ENCODE data around the gene PTPRG. TPM values are rescaled to one million over a fixed set of nuclear protein-coding genes. Genes with fewer than 3 reads are reported as not detected.

PTPRG gene
- total and polyA plus RNA-seq, 2 donors = 3.9 to 4.1 TPM

DNA sequence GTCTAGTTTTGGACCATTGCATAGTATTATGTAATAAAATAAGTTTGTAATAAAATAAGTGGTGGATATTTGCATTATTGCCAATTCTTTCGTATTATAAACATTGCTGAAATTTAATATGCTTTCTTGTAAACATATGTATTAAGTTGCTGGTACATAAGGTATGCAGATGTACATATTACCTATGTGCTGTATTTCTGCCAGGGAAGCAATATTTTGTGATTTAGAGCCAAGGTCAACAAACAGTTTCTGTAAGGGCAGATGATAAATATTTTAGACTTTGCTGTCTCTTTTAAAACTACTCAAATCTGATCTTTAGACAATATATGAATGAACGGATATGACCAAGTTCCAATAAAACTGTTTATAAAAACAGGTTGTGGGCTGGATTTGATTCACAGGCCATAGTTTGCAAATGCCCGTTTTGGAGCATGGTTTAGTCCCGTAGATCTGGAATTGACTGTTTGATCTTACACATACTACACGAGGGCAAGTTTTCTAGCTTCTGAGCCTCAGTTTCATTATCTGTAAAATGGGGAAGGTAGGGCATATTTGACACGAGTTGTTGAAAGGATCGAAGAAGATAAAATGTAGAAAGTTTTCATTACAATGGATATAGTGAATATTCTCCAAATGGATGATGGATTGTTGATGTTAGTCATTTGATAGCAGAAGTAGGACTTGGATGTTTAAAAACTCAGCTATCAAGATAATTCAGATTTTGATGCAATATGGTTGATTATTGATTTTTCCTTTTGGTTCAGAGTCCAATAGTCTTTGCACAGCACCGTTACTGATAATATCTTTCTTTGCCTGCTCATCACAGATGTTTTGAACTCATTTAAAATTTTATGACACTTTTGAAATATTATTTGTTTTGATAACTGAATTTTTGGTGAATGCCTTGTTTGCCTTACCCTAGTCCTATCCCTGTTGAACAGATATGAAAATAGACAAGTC lies 417.4 kb downstream of the PTPRG start:
- no peaks in the 10 kb centered on the region for H3K27me3 ChIP-seq (ENCODE audit: control insufficient read depth in 2 of 2, insufficient read depth in 1 of 2, low read length in 1 of 2)
- H3K4me3 ChIP-seq (ENCODE audit: low read length in 2 of 2) = no peak overlapping the region
- no peaks in the 10 kb centered on the region for H3K36me3 ChIP-seq (ENCODE audit: control insufficient read depth in 2 of 2, insufficient read depth in 2 of 2, low read length in 1 of 2)
- no peak for DNase-seq (ENCODE audit: low read depth in 6 of 9, low spot score in 9 of 9)
- no peak overlapping the region for H3K27ac ChIP-seq (ENCODE audit: low read depth in 1 of 2, low read length in 1 of 2)
- no peaks in the 10 kb centered on the region for H3K9me3 ChIP-seq (ENCODE audit: control insufficient read depth in 2 of 2, insufficient read depth in 1 of 2, low read length in 1 of 2)
- WGBS = 94% methylated on average over 8 of the region's 8 CpGs
- no peaks in the 10 kb centered on the region for H3K4me1 ChIP-seq (ENCODE audit: control insufficient read depth in 2 of 2, insufficient read depth in 2 of 2, low read length in 2 of 2)

DNA sequence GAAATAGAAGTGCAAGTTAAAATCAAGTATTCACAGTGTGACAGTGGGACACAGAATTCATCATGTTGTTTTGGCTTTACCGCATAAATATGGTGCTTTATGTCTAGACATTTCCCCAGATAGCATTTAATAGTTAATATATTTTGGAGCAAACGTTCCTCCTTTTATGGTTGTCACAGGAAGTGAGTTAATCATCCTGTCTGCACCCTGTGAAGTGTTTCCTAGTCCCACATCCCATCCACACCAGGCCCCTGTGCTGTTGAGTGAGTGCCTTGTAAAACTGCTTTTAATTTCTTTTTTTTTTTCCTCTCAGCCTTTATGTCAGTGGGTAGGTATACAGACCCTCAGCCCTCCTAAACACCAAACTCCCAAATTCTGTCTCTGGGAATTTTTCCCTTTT lies 418.3 kb downstream of the PTPRG start:
- H3K27me3 ChIP-seq (ENCODE audit: control insufficient read depth in 2 of 2, insufficient read depth in 1 of 2, low read length in 1 of 2) = no peaks in the 10 kb centered on the region
- 46% methylated on average over 2 of the region's 2 CpGs for WGBS
- no peaks in the 10 kb centered on the region for H3K9me3 ChIP-seq (ENCODE audit: control insufficient read depth in 2 of 2, insufficient read depth in 1 of 2, low read length in 1 of 2)
- DNase-seq (ENCODE audit: low read depth in 6 of 9, low spot score in 9 of 9) = no peak
- H3K4me1 ChIP-seq (ENCODE audit: control insufficient read depth in 2 of 2, insufficient read depth in 2 of 2, low read length in 2 of 2) = no peaks in the 10 kb centered on the region
- no peak overlapping the region for H3K4me3 ChIP-seq (ENCODE audit: low read length in 2 of 2)
- H3K27ac ChIP-seq (ENCODE audit: low read depth in 1 of 2, low read length in 1 of 2) = no peak overlapping the region
- H3K36me3 ChIP-seq (ENCODE audit: control insufficient read depth in 2 of 2, insufficient read depth in 2 of 2, low read length in 1 of 2) = no peaks in the 10 kb centered on the region

DNA sequence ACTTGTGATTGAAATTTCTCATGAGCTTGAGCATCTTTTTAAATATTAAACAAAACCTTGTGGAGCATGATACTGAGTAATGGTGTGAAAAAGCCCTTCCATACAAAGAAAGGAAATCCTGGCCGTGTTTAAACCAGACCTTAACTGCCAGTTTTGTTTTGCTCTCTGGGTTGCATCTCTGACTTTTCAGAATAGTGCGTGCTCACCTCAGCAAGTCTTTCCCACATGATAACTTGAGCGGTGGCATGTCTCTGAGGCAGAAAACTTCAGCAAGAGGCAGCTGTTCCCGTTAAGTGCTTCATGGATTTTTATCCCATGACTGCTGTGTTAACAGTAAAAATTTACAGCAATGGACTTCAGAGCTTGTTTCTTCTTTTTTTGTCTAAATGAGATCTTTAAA lies 418.7 kb downstream of the PTPRG start:
- Histone ChIP-seq H3K9me3 (ENCODE audit: control insufficient read depth in 2 of 2, insufficient read depth in 1 of 2, low read length in 1 of 2) (no peaks in the 10 kb centered on the region), H3K27me3 (ENCODE audit: control insufficient read depth in 2 of 2, insufficient read depth in 1 of 2, low read length in 1 of 2) (no peaks in the 10 kb centered on the region), H3K4me3 (ENCODE audit: low read length in 2 of 2) (no peak overlapping the region), H3K36me3 (ENCODE audit: control insufficient read depth in 2 of 2, insufficient read depth in 2 of 2, low read length in 1 of 2) (no peaks in the 10 kb centered on the region), H3K27ac (ENCODE audit: low read depth in 1 of 2, low read length in 1 of 2) (no peak overlapping the region), H3K4me1 (ENCODE audit: control insufficient read depth in 2 of 2, insufficient read depth in 2 of 2, low read length in 2 of 2) (no peaks in the 10 kb centered on the region)
- 78% methylated on average over 4 of the region's 4 CpGs for WGBS
- no peak for DNase-seq (ENCODE audit: low read depth in 6 of 9, low spot score in 9 of 9)

DNA sequence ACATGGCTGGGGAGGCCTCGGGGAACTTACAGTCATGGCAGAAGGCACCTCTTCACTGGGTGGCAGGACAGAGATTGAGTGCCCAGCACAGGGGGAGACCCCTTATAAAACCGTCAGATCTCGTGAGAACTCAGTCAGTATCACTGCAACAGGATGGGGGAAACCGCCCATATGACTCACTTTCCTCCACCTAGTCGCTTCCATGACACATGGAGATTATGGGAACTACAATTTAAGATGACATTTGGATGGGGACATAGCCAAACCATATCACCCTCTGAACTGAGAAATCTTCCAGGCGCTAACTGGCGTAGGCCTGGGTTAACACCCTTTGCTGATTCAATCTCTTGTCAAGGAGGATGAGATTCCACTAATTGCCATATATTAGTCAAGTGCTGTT lies 419.7 kb downstream of the PTPRG start:
- no peaks in the 10 kb centered on the region for H3K9me3 ChIP-seq (ENCODE audit: control insufficient read depth in 2 of 2, insufficient read depth in 1 of 2, low read length in 1 of 2)
- H3K27me3 ChIP-seq (ENCODE audit: control insufficient read depth in 2 of 2, insufficient read depth in 1 of 2, low read length in 1 of 2) = no peaks in the 10 kb centered on the region
- H3K36me3 ChIP-seq (ENCODE audit: control insufficient read depth in 2 of 2, insufficient read depth in 2 of 2, low read length in 1 of 2) = no peaks in the 10 kb centered on the region
- WGBS = 95% methylated on average over 7 of the region's 7 CpGs
- DNase-seq (ENCODE audit: low read depth in 6 of 9, low spot score in 9 of 9) = no peak
- no peak overlapping the region for H3K27ac ChIP-seq (ENCODE audit: low read depth in 1 of 2, low read length in 1 of 2)
- H3K4me3 ChIP-seq (ENCODE audit: low read length in 2 of 2) = no peak overlapping the region
- H3K4me1 ChIP-seq (ENCODE audit: control insufficient read depth in 2 of 2, insufficient read depth in 2 of 2, low read length in 2 of 2) = no peaks in the 10 kb centered on the region

DNA sequence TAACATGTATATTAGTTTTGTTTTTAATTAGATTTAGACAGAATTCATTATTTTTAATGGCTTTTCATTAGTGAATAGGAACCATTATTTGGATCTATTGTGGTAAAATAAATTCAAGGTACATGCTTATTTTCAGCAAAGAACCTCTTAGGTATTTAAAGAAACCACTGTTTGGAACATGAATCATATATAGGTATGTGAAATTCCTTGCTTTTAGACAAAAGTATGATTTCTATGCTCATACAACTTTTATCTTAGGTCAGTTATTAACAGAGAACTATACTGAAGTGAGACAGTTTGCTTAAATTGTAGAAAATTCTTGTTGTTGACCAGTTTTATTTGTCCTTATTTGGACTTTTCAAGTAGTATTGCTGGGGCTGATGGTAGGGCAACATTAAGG lies 422.1 kb downstream of the PTPRG start:
- no peak for DNase-seq (ENCODE audit: low read depth in 6 of 9, low spot score in 9 of 9)
- no peaks in the 10 kb centered on the region for H3K27me3 ChIP-seq (ENCODE audit: control insufficient read depth in 2 of 2, insufficient read depth in 1 of 2, low read length in 1 of 2)

DNA sequence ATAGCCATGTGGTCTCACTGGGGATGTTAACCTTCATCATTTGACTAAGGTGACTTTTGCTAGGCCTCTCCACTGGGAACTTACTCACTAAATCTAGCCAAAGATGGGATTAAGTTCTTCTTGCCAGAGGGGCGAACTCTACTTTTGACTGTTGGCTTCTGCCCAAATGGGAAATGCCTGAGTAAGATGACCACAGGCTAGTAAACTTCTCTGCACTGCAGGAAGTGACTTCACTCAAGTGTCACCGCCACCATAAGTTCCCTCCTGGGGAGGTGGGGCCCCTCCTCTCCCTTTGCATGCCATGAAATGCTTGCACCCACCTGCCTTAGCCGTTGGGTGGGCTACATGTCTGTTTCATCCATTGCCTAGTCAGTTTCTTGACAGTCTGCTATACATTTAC lies 423.6 kb downstream of the PTPRG start:
- DNase-seq (ENCODE audit: low read depth in 6 of 9, low spot score in 9 of 9) = no peak
- H3K9me3 ChIP-seq (ENCODE audit: control insufficient read depth in 2 of 2, insufficient read depth in 1 of 2, low read length in 1 of 2) = no peaks in the 10 kb centered on the region
- no peaks in the 10 kb centered on the region for H3K27me3 ChIP-seq (ENCODE audit: control insufficient read depth in 2 of 2, insufficient read depth in 1 of 2, low read length in 1 of 2)
- no peak overlapping the region for H3K27ac ChIP-seq (ENCODE audit: low read depth in 1 of 2, low read length in 1 of 2)
- H3K4me1 ChIP-seq (ENCODE audit: control insufficient read depth in 2 of 2, insufficient read depth in 2 of 2, low read length in 2 of 2) = no peaks in the 10 kb centered on the region
- WGBS = 69% methylated on average over 3 of the region's 3 CpGs
- H3K36me3 ChIP-seq (ENCODE audit: control insufficient read depth in 2 of 2, insufficient read depth in 2 of 2, low read length in 1 of 2) = no peaks in the 10 kb centered on the region
- no peak overlapping the region for H3K4me3 ChIP-seq (ENCODE audit: low read length in 2 of 2)

More for the DNA sequence above, 422.1 kb downstream of the PTPRG start:
- Histone ChIP-seq H3K9me3 (ENCODE audit: control insufficient read depth in 2 of 2, insufficient read depth in 1 of 2, low read length in 1 of 2) (no peaks in the 10 kb centered on the region), H3K27ac (ENCODE audit: low read depth in 1 of 2, low read length in 1 of 2) (no peak overlapping the region), H3K4me3 (ENCODE audit: low read length in 2 of 2) (no peak overlapping the region), H3K36me3 (ENCODE audit: control insufficient read depth in 2 of 2, insufficient read depth in 2 of 2, low read length in 1 of 2) (no peaks in the 10 kb centered on the region), H3K4me1 (ENCODE audit: control insufficient read depth in 2 of 2, insufficient read depth in 2 of 2, low read length in 2 of 2) (no peaks in the 10 kb centered on the region)

DNA sequence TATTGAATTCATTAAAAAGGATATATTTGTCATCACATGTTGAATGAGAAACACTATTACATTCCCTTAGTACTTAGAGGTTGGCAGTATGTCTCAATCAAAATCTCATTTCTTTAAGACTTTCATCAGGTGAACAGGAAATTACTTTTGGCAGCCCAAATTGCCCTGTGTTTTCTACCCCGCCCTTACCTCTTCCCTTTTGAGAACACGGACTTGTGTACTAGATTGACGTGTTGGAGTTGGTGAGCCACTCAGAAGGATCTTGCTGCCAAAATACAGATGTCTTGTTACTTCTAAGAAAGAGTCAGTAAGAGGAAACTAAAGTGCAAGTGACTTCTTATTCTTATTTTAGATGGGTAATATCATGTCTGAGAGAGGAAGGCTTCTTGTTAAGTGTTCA lies 425.1 kb downstream of the PTPRG start:
- Histone ChIP-seq H3K27me3 (ENCODE audit: control insufficient read depth in 2 of 2, insufficient read depth in 1 of 2, low read length in 1 of 2) (no peaks in the 10 kb centered on the region), H3K36me3 (ENCODE audit: control insufficient read depth in 2 of 2, insufficient read depth in 2 of 2, low read length in 1 of 2) (no peaks in the 10 kb centered on the region), H3K4me1 (ENCODE audit: control insufficient read depth in 2 of 2, insufficient read depth in 2 of 2, low read length in 2 of 2) (no peaks in the 10 kb centered on the region), H3K9me3 (ENCODE audit: control insufficient read depth in 2 of 2, insufficient read depth in 1 of 2, low read length in 1 of 2) (no peaks in the 10 kb centered on the region), H3K4me3 (ENCODE audit: low read length in 2 of 2) (no peak overlapping the region), H3K27ac (ENCODE audit: low read depth in 1 of 2, low read length in 1 of 2) (no peak overlapping the region)
- DNase-seq (ENCODE audit: low read depth in 6 of 9, low spot score in 9 of 9) = no peak
- whole genome bisulfite sequencing = 92% methylated on average over 3 of the region's 3 CpGs

DNA sequence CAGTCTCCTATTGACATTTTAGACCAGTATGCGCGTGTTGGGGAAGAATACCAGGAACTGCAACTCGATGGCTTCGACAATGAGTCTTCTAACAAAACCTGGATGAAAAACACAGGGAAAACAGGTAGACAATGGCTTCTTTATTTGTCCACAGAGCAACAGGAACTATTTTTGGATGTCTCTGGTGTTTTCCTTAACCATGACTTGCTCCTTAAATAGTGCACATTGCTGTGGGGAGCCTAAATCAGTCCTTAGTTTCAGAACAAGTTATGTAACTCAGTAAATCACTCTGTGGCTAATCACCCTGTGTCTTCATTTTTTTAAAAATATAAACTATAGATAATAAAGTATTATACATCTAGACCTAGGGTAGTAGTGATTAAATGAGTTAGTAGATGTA lies 428.3 kb downstream of the PTPRG start:
- no peak for DNase-seq (ENCODE audit: low read depth in 6 of 9, low spot score in 9 of 9)
- no peaks in the 10 kb centered on the region for H3K4me1 ChIP-seq (ENCODE audit: control insufficient read depth in 2 of 2, insufficient read depth in 2 of 2, low read length in 2 of 2)
- no peak overlapping the region for H3K27ac ChIP-seq (ENCODE audit: low read depth in 1 of 2, low read length in 1 of 2)
- no peaks in the 10 kb centered on the region for H3K9me3 ChIP-seq (ENCODE audit: control insufficient read depth in 2 of 2, insufficient read depth in 1 of 2, low read length in 1 of 2)
- WGBS = 84% methylated on average over 4 of the region's 4 CpGs
- no peaks in the 10 kb centered on the region for H3K36me3 ChIP-seq (ENCODE audit: control insufficient read depth in 2 of 2, insufficient read depth in 2 of 2, low read length in 1 of 2)
- no peak overlapping the region for H3K4me3 ChIP-seq (ENCODE audit: low read length in 2 of 2)
- H3K27me3 ChIP-seq (ENCODE audit: control insufficient read depth in 2 of 2, insufficient read depth in 1 of 2, low read length in 1 of 2) = no peaks in the 10 kb centered on the region

DNA sequence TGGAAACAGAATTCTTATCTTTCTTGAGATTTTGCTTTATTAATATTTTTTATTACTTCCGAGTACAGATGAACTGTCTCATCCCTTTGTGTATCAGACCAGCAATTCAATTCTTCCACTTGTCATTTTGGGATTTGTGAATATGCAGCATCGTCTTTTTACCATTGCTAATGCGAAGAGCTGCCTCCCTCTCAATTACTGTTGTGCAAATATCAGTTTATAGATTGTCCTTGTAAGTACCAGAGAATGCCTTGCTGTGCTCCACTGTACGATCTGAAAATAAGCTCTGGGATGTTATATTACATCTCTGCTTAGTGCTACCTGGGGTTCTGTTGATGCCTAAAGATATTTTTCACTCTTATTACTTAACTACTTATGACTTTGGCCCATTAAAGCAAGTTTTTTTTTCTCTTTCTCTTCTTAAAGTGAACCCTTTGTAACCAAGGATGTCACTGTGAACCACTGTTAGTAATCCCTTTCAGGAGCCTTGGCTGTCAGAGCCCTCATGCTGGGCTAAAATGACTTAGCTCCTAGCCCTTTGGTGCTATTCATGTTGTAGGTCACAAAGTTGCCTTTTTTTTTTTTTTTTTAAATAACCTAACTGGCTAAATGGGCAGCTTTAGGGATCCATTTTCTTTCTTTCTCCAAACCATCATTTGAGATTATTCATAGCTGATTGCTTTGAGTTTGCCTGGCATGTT lies 429.1 kb downstream of the PTPRG start:
- no peaks in the 10 kb centered on the region for H3K9me3 ChIP-seq (ENCODE audit: control insufficient read depth in 2 of 2, insufficient read depth in 1 of 2, low read length in 1 of 2)
- H3K4me1 ChIP-seq (ENCODE audit: control insufficient read depth in 2 of 2, insufficient read depth in 2 of 2, low read length in 2 of 2) = no peaks in the 10 kb centered on the region
- H3K36me3 ChIP-seq (ENCODE audit: control insufficient read depth in 2 of 2, insufficient read depth in 2 of 2, low read length in 1 of 2) = no peaks in the 10 kb centered on the region
- no peak for DNase-seq (ENCODE audit: low read depth in 6 of 9, low spot score in 9 of 9)
- 94% methylated on average over 4 of the region's 4 CpGs for whole genome bisulfite sequencing
- no peak overlapping the region for H3K27ac ChIP-seq (ENCODE audit: low read depth in 1 of 2, low read length in 1 of 2)
- no peak overlapping the region for H3K4me3 ChIP-seq (ENCODE audit: low read length in 2 of 2)
- no peaks in the 10 kb centered on the region for H3K27me3 ChIP-seq (ENCODE audit: control insufficient read depth in 2 of 2, insufficient read depth in 1 of 2, low read length in 1 of 2)
